ENCODE data around the gene FOXJ2.
"Not testable (repeated sequence)": the region's sequence is repeated elsewhere in the genome, so short reads cannot be mapped to it uniquely, and the experiment has no call there.

- not testable (repeated sequence) for TF ChIP-seq CTCF, EP300 (IDR thresholded peaks at IDR 0.05)
Measured at GRCh38 chr12:8018213-8018612, 14.3 kb upstream of the FOXJ2 start.

Data from esophagus muscularis mucosa (tissue), 3 donors.